ENCODE measurements around the gene GPD2. TPM values are rescaled to one million over a fixed set of nuclear protein-coding genes. Genes with fewer than 3 reads are reported as not detected.

The GPD2 gene
- total and polyA plus RNA-seq, 5 donors, result 6.0 to 22.3 (median 16.0) TPM

DNA sequence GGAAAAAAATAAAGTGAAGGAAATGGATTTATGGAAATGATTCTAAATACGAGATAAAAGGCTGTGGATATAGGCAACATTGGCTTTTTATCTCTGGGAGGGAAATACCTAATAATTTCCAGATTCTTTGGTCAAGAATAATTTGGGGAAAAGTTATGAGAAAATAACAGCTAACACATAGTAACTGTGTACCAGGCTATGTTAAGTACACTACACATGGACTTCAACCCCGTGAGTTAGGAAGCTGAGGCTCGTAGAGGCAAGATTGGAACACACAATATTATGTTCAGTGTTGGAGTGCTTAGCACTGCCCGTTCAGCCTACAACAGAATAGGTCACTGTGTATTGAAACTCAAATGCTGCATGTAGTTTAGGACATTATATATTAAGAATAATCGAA is 34.3 kb upstream of the GPD2 start:
- DNase-seq (no peak), ATAC-seq (no peak)
- no peak overlapping the region for H3K4me3 ChIP-seq (ENCODE audit: low read length)
- WGBS, result 85% methylated on average over 5 of the region's 5 CpGs
- H3K4me1 ChIP-seq (ENCODE audit: control insufficient read depth, insufficient read depth, low read length), result no peaks in the 10 kb centered on the region
- H3K27me3 ChIP-seq (ENCODE audit: control insufficient read depth, insufficient read depth), result no peaks in the 10 kb centered on the region
- H3K27ac ChIP-seq (ENCODE audit: low read length), result no peak overlapping the region
- intact Hi-C loops (cut with DNase I), result loop anchor here in 2 of 4 donors (2.0 to 5.0 kb wide), 2 partner anchors 65 to 67 kb away; no protein-coding TSS in a partner anchor
- H3K9me3 ChIP-seq (ENCODE audit: control insufficient read depth, low read length), result no peaks in the 10 kb centered on the region

GRCh38 chr2:156405586-156405985 is 30.6 kb upstream of the GPD2 start:
- Histone ChIP-seq H3K27ac (ENCODE audit: low read length) (no peak overlapping the region), H3K27me3 (ENCODE audit: control insufficient read depth, insufficient read depth) (no peaks in the 10 kb centered on the region), H3K9me3 (ENCODE audit: control insufficient read depth, low read length) (no peaks in the 10 kb centered on the region), H3K4me1 (ENCODE audit: control insufficient read depth, insufficient read depth, low read length) (no peaks in the 10 kb centered on the region), H3K4me3 (ENCODE audit: low read length) (no peak overlapping the region)
- DNase-seq, result peak in 2 of 3 donors; percentile 32 to 53
- 46% methylated on average over 3 of the region's 3 CpGs for WGBS
- peak; percentile 62 to 69 for ATAC-seq
- intact Hi-C loops (cut with DNase I), result no loop called here

GRCh38 chr2:156411835-156412234 is 24.3 kb upstream of the GPD2 start:
- intact Hi-C loops (cut with DNase I), result no loop called here
- DNase-seq (no peak), ATAC-seq (no peak)
- H3K27ac ChIP-seq (ENCODE audit: low read length), result no peak overlapping the region
- no peak overlapping the region for H3K4me3 ChIP-seq (ENCODE audit: low read length)
- no peaks in the 10 kb centered on the region for H3K9me3 ChIP-seq (ENCODE audit: control insufficient read depth, low read length)
- H3K27me3 ChIP-seq (ENCODE audit: control insufficient read depth, insufficient read depth), result no peaks in the 10 kb centered on the region
- WGBS, result 91% methylated on average over 4 of the region's 4 CpGs
- no peaks in the 10 kb centered on the region for H3K4me1 ChIP-seq (ENCODE audit: control insufficient read depth, insufficient read depth, low read length)

DNA sequence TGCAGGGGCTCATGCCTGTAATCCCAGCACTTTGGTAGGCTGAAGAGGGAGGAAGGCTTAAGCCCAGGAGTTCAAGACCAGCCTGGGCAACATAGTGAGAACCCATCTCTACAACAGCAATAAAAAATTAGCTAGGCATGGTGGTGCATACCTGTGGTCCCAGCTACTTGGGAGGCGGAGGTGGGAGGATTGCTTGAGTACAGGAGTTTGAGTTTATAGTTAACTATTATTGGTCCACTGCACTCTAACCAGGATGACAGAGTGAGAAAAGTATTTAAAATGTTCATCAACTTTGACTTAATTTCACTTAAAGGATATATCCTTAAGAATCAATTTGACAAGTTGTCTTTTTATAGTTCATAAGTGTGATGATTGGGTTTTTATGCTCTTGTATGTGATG is 14.3 kb upstream of the GPD2 start:
- no peaks in the 10 kb centered on the region for H3K27me3 ChIP-seq (ENCODE audit: control insufficient read depth, insufficient read depth)
- DNase-seq (no peak), ATAC-seq (no peak)
- no peaks in the 10 kb centered on the region for H3K9me3 ChIP-seq (ENCODE audit: control insufficient read depth, low read length)
- intact Hi-C loops (cut with DNase I), result no loop called here
- H3K4me3 ChIP-seq (ENCODE audit: low read length), result no peak overlapping the region
- H3K27ac ChIP-seq (ENCODE audit: low read length), result no peak overlapping the region
- 94% methylated on average over 1 of the region's 1 CpG for WGBS
- no peaks in the 10 kb centered on the region for H3K4me1 ChIP-seq (ENCODE audit: control insufficient read depth, insufficient read depth, low read length)

DNA sequence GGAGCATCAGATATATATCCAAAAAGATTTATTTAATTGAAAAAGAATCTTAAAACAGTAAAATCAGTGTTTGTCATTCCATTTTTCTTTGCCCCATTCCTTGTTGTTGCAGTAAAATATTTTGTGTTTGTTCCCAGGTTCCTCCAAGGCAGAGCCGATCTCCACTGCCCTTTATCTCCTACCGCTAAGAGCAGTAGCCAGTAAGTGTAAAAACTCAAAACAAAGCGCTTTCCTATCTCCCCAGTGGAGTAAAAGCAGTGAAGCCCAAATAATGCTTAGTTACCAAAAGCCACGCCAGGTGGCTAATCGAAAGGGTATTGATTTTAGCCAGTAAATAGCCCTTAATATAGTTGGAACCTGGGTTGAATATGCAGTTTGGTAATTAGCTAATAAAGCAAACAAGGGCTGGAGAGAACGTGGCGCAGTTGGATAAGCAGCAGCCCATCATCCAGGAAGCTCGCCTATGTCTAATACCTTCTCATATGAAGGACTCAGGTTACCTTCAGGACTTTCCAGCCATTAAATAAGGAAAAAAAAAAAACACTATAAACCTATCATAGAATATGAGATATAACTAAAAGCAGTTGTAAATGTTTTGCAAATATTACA is 12.4 kb upstream of the GPD2 start:
- intact Hi-C loops (cut with DNase I), result no loop called here
- ATAC-seq (no peak), DNase-seq (no peak)
- Histone ChIP-seq H3K9me3 (ENCODE audit: control insufficient read depth, low read length) (no peaks in the 10 kb centered on the region), H3K27ac (ENCODE audit: low read length) (no peak overlapping the region), H3K4me3 (ENCODE audit: low read length) (peak overlapping the region; percentile 15), H3K27me3 (ENCODE audit: control insufficient read depth, insufficient read depth) (no peaks in the 10 kb centered on the region), H3K4me1 (ENCODE audit: control insufficient read depth, insufficient read depth, low read length) (no peaks in the 10 kb centered on the region)
- 56% methylated on average over 8 of the region's 8 CpGs for WGBS

DNA sequence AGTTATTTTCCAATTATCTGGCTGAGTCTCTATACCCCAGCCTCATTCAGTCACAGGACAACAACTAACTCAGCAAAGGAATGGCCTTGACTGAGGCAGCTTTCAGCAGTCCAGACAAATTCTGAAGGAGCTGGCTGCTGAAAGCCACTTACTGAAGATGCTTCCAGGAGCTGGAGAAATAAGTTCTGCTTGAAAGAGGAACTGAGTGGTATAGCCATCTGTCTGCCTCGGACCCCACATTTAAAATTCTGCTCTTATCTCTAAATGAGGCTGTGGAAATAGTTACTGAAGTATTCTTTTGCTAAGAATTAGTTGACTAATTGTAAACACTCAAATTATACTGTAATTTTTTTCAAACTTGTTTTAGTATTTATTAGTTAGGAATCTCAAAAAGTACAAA is 9.1 kb upstream of the GPD2 start:
- intact Hi-C loops (cut with DNase I), result no loop called here
- Histone ChIP-seq H3K4me3 (ENCODE audit: low read length) (no peak overlapping the region), H3K27me3 (ENCODE audit: control insufficient read depth, insufficient read depth) (no peaks in the 10 kb centered on the region), H3K4me1 (ENCODE audit: control insufficient read depth, insufficient read depth, low read length) (no peaks in the 10 kb centered on the region), H3K9me3 (ENCODE audit: control insufficient read depth, low read length) (no peaks in the 10 kb centered on the region), H3K27ac (ENCODE audit: low read length) (no peak overlapping the region)
- WGBS, result 81% methylated on average over 1 of the region's 1 CpG
- no peak for DNase-seq
- no peak for ATAC-seq

- intact Hi-C loops (cut with DNase I), result no loop called here
- DNase-seq (no peak), ATAC-seq (no peak)
- H3K27ac ChIP-seq (ENCODE audit: low read length), result no peak overlapping the region
- H3K4me3 ChIP-seq (ENCODE audit: low read length), result no peak overlapping the region
- H3K27me3 ChIP-seq (ENCODE audit: control insufficient read depth, insufficient read depth), result no peaks in the 10 kb centered on the region
- H3K9me3 ChIP-seq (ENCODE audit: control insufficient read depth, low read length), result no peaks in the 10 kb centered on the region
- no peaks in the 10 kb centered on the region for H3K4me1 ChIP-seq (ENCODE audit: control insufficient read depth, insufficient read depth, low read length)
Observed at GRCh38 chr2:156429211-156429610, 7.0 kb upstream of the GPD2 start.

- H3K4me1 ChIP-seq (ENCODE audit: control insufficient read depth, insufficient read depth, low read length), result no peaks in the 10 kb centered on the region
- DNase-seq (no peak), ATAC-seq (no peak)
- H3K27ac ChIP-seq (ENCODE audit: low read length), result no peak overlapping the region
- intact Hi-C loops (cut with DNase I), result loop anchor here in 1 of 4 donors (10.0 kb wide), 1 partner anchor 64 kb away; no protein-coding TSS in a partner anchor
- 74% methylated on average over 2 of the region's 2 CpGs for WGBS
- H3K9me3 ChIP-seq (ENCODE audit: control insufficient read depth, low read length), result no peaks in the 10 kb centered on the region
- H3K4me3 ChIP-seq (ENCODE audit: low read length), result no peak overlapping the region
- no peaks in the 10 kb centered on the region for H3K27me3 ChIP-seq (ENCODE audit: control insufficient read depth, insufficient read depth)
Observed at GRCh38 chr2:156430236-156430979, 5.8 kb upstream of the GPD2 start.

GRCh38 chr2:156430980-156431358 is 5.2 kb upstream of the GPD2 start:
- no peaks in the 10 kb centered on the region for H3K27me3 ChIP-seq (ENCODE audit: control insufficient read depth, insufficient read depth)
- no peaks in the 10 kb centered on the region for H3K9me3 ChIP-seq (ENCODE audit: control insufficient read depth, low read length)
- H3K27ac ChIP-seq (ENCODE audit: low read length), result no peak overlapping the region
- intact Hi-C loops (cut with DNase I), result loop anchor here in 1 of 4 donors (10.0 kb wide), 1 partner anchor 64 kb away; no protein-coding TSS in a partner anchor
- H3K4me1 ChIP-seq (ENCODE audit: control insufficient read depth, insufficient read depth, low read length), result no peaks in the 10 kb centered on the region
- ATAC-seq (no peak), DNase-seq (no peak)
- no peak overlapping the region for H3K4me3 ChIP-seq (ENCODE audit: low read length)
- 84% methylated on average over 1 of the region's 1 CpG for WGBS

DNA sequence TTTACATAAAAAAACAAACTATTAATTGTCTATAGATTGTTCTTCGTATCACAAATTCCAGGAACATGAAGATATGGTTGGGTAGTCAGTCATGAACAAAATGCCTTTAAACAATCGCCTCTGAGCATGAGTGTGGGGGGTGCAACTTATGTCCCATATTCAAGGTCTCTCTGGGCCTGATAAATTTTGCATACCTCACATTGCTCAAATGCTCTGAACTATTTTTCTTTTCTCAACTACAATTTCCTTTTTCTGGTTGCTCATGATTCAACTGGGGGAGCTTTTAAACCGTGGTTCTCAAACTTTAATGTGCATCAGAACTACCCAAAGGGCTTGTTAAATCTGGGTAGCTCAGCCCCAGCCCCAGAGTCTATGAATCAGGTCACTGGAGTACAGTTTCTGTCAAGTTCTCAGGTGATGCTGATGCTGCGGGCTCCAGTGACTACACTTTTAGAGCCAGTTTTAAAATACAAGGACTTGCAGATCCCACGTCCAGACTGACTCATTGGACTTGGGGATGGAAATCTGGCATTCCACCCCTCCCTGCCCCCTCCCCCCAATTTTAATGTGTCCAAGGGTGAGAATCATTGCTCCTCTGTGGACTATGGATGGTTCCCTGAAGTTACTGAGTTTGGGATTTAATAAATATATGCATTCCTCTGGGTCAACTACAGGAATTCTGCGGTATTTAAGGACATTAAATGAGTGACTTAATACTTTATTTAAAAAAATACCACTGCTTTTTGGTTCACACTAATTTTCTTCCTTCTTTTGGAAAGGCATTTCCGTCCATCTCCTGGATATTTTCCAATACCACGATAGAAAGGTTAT is 1.5 kb upstream of the GPD2 start:
- ATAC-seq, result no peak
- peaks cover 2% of the 10 kb centered on the region for H3K4me1 ChIP-seq (ENCODE audit: control insufficient read depth, insufficient read depth, low read length)
- WGBS, result 54% methylated on average over 8 of the region's 8 CpGs

GRCh38 chr2:156435396-156435717 is 822 bp upstream of the GPD2 start:
- Histone ChIP-seq H3K27ac (ENCODE audit: low read length) (peak overlapping the region; percentile 88), H3K4me1 (ENCODE audit: control insufficient read depth, insufficient read depth, low read length) (peaks cover 2% of the 10 kb centered on the region), H3K4me3 (ENCODE audit: low read length) (peak overlapping the region; percentile 75), H3K27me3 (ENCODE audit: control insufficient read depth, insufficient read depth) (no peaks in the 10 kb centered on the region), H3K9me3 (ENCODE audit: control insufficient read depth, low read length) (no peaks in the 10 kb centered on the region)
- WGBS, result under 1% methylated on average over 18 of the region's 18 CpGs
- no peak for DNase-seq
- no peak for ATAC-seq
- intact Hi-C loops (cut with DNase I), result loop anchor here in 2 of 4 donors (5.0 to 10.0 kb wide), 2 partner anchors 59 to 103 kb away; partner anchors contain the start of gene NR4A2 (in 1 of the 2)

More for the DNA sequence above, 1.5 kb upstream of the GPD2 start:
- intact Hi-C loops (cut with DNase I), result loop anchor here in 2 of 4 donors (5.0 to 10.0 kb wide), 2 partner anchors 60 to 102 kb away; partner anchors contain the start of gene NR4A2 (in 1 of the 2)
- no peaks in the 10 kb centered on the region for H3K9me3 ChIP-seq (ENCODE audit: control insufficient read depth, low read length)
- H3K27ac ChIP-seq (ENCODE audit: low read length), result peak overlapping the region; percentile 88
- no peaks in the 10 kb centered on the region for H3K27me3 ChIP-seq (ENCODE audit: control insufficient read depth, insufficient read depth)
- no peak for DNase-seq
- peak overlapping the region; percentile 75 for H3K4me3 ChIP-seq (ENCODE audit: low read length)

All from right cardiac atrium (tissue), 5 donors.